GM12878 (cell line): Measurements from ENCODE around the gene TGFBRAP1. TPM values are rescaled to one million over a fixed set of nuclear protein-coding genes. Genes with fewer than 3 reads are reported as not detected.

Experiments used
- CHD1 ChIP-seq: IDR thresholded peaks from 2 replicates; pipeline ENCODE4 v1.6.1; 2012; ENCODE audit warnings: low read depth, low read length, improper control_type of control experiment
- CREB1 ChIP-seq: IDR thresholded peaks from 2 replicates; pipeline ENCODE4 v1.6.1; 2012; ENCODE audit warnings: low read depth, mild to moderate bottlenecking, inconsistent platforms
- ETV6 ChIP-seq, 2 experiments: fragments of 450-650 bp in 1 of 2; IDR thresholded peaks in 1 of 2; conservative IDR thresholded peaks in 1 of 2; 2 replicates each; pipeline ENCODE4 v1.6.1; 2014; ENCODE audit warnings: antibody characterized with exemption in 1 of 2, borderline replicate concordance in 1 of 2, low read depth in 1 of 2, mild to moderate bottlenecking in 1 of 2, moderate library complexity in 1 of 2
- IRF4 ChIP-seq: IDR thresholded peaks from 2 replicates; pipeline ENCODE4 v1.6.1; 2011; ENCODE audit warnings: low read depth, low read length
- JUNB ChIP-seq: IDR thresholded peaks from 2 replicates; pipeline ENCODE4 v1.6.1; 2016; ENCODE audit warnings: antibody characterized with exemption, mild to moderate bottlenecking
- MTA3 ChIP-seq: IDR thresholded peaks from 2 replicates; pipeline ENCODE4 v1.6.1; 2012; ENCODE audit warnings: low read length, inconsistent platforms, borderline replicate concordance
- PAX8 ChIP-seq: fragments of 450-650 bp; IDR thresholded peaks from 2 replicates; pipeline ENCODE4 v1.6.1; 2017; ENCODE audit warnings: mild to moderate bottlenecking, moderate library complexity
- POLR2AphosphoS5 ChIP-seq: IDR thresholded peaks from 2 replicates; pipeline ENCODE4 v1.6.1; 2011; ENCODE audit warnings: mild to moderate bottlenecking, low read length, inconsistent platforms
- RAD21 ChIP-seq: IDR thresholded peaks from 2 replicates; pipeline ENCODE4 v1.6.1; 2011; ENCODE audit warnings: mild to moderate bottlenecking, low read depth, low read length, moderate library complexity; ENCODE audit not compliant: insufficient read depth
- RAD51 ChIP-seq: fragments of 450-650 bp; IDR thresholded peaks from 2 replicates; pipeline ENCODE4 v1.6.1; 2016; ENCODE audit warnings: moderate library complexity, mild to moderate bottlenecking, inconsistent platforms
- RCOR1 ChIP-seq: conservative IDR thresholded peaks from 2 replicates; pipeline ENCODE4 v1.6.1; 2012; ENCODE audit warnings: low read depth, low read length, improper control_type of control experiment
- SIX5 ChIP-seq: IDR thresholded peaks from 2 replicates; pipeline ENCODE4 v1.6.1; 2011; ENCODE audit warnings: mild to moderate bottlenecking, low read depth, low read length, moderate library complexity; ENCODE audit not compliant: severe bottlenecking
- SP1 ChIP-seq: IDR thresholded peaks from one replicate; pipeline ENCODE4 v1.6.1; 2011; ENCODE audit warnings: low read depth, low read length
- SREBF1 ChIP-seq: IDR thresholded peaks from 2 replicates; pipeline ENCODE4 v1.6.1; 2012; ENCODE audit warnings: mild to moderate bottlenecking, low read length
- SREBF2 ChIP-seq: IDR thresholded peaks from 2 replicates; pipeline ENCODE4 v1.6.1; 2012; ENCODE audit warnings: mild to moderate bottlenecking, low read length
- SRF ChIP-seq, 2 experiments: IDR thresholded peaks; 2 replicates each; pipeline ENCODE4 v1.6.1; 2011; ENCODE audit warnings: low read depth in 2 of 2, low read length in 2 of 2, mild to moderate bottlenecking in 1 of 2, moderate library complexity in 1 of 2
- STAT1 ChIP-seq: fragments of 450-650 bp; conservative IDR thresholded peaks from 2 replicates; pipeline ENCODE4 v1.6.1; 2014; ENCODE audit warnings: antibody characterized with exemption, mild to moderate bottlenecking
- STAT3 ChIP-seq: IDR thresholded peaks from 2 replicates; pipeline ENCODE4 v1.6.1; 2011; ENCODE audit warnings: low read depth, low read length, improper control_type of control experiment
- SUZ12 ChIP-seq: fragments of 200-600 bp; sonication (generic); IDR thresholded peaks from one replicate; pipeline ENCODE4 v1.6.1; 2018; ENCODE audit warnings: antibody characterized with exemption, mild to moderate bottlenecking; ENCODE audit not compliant: unreplicated experiment
- USF2 ChIP-seq: IDR thresholded peaks from 2 replicates; pipeline ENCODE4 v1.6.1; 2011; ENCODE audit warnings: low read depth, low read length, improper control_type of control experiment, borderline replicate concordance
- ZBTB11 ChIP-seq: fragments of 450-650 bp; formaldehyde crosslinking; IDR thresholded peaks from 2 replicates; pipeline ENCODE4 v1.5.0; 2022; ENCODE audit warnings: mild to moderate bottlenecking, missing genetic modification characterization
- ZNF384 ChIP-seq: IDR thresholded peaks from 2 replicates; pipeline ENCODE4 v1.6.1; 2012; ENCODE audit warnings: low read depth, mild to moderate bottlenecking, low read length, improper control_type of control experiment, borderline replicate concordance
- ZNF687 ChIP-seq: fragments of 450-650 bp; IDR thresholded peaks from 2 replicates; pipeline ENCODE4 v1.6.1; 2017; ENCODE audit warnings: mild to moderate bottlenecking, moderate library complexity
- polyA plus RNA-seq, 11 experiments: library from polyadenylated mRNA; depleted of rRNA in 4 of 11; unstranded in 6 of 11; stranded (reverse) in 5 of 11; fragments of >200 nt; fragmentation: Nextera tagmentation in 4 of 11; fragmentation: Illumina TruSeq in 1 of 11; extraction: Ambion mirVana in 4 of 11; extraction: Trizol in 1 of 11; gene quantifications; 1 replicate in 1 of 11; 2 replicates in 10 of 11; pipeline versions ENCODE4 v1.2.1 to v1.2.3, GENCODE V29; 2011 to 2016; ENCODE audit warnings: inconsistent platforms in 2 of 11, missing spikeins in 2 of 11, low read depth in 1 of 11
- total RNA-seq, 4 experiments: library from RNA; depleted of rRNA in 3 of 4; stranded (reverse); fragments of >200 nt in 3 of 4; fragmentation: Illumina TruSeq in 1 of 4; extraction: Trizol in 1 of 4; gene quantifications; 2 replicates each; pipeline versions ENCODE4 v1.2.1 to v1.2.3, GENCODE V29; 2013 to 2021

Gene TGFBRAP1
- total and polyA plus RNA-seq, 10 of the 15 experiments (the other 5 are each of a cell fraction or from before 2014, with no cell fraction given): 7.9 to 37.4 (median 23.7) TPM

- TF ChIP-seq ZBTB11 (CRISPR knock-in tag): no peak
- TF ChIP-seq USF2: peak; percentile 43
- peak; percentile 85 for TF ChIP-seq ZNF687
- no peak for TF ChIP-seq SRF (IDR thresholded peaks at IDR 0.05; ENCODE audit: low read depth in 2 of 2, low read length in 2 of 2)
- no peak for TF ChIP-seq SREBF2
- TF ChIP-seq SP1: no peak
- 0 out of 4 replicates have a peak, but pooled peaks of 1 of the 2 experiments have one; percentile 15 for TF ChIP-seq ETV6 (conservative IDR thresholded peaks at IDR 0.05 in 1 of 2, IDR thresholded peaks at IDR 0.05 in 1 of 2; ENCODE audit: borderline replicate concordance in 1 of 2, low read depth in 1 of 2)
- TF ChIP-seq RAD21: no peak
- TF ChIP-seq STAT1: no peak
- no peak for TF ChIP-seq RAD51
- TF ChIP-seq POLR2AphosphoS5: no peak
- no peak for TF ChIP-seq ZNF384
- TF ChIP-seq IRF4: no peak
- no peak for TF ChIP-seq SUZ12
- no peak for TF ChIP-seq CHD1
- no peak for TF ChIP-seq JUNB
- no peak for TF ChIP-seq SIX5
- no peak for TF ChIP-seq CREB1
- no peak for TF ChIP-seq STAT3
- no peak for TF ChIP-seq SREBF1
- TF ChIP-seq RCOR1: no peak
- TF ChIP-seq MTA3: no peak
- no peak for TF ChIP-seq PAX8
Measured at GRCh38 chr2:105329561-105330495, at the start of gene TGFBRAP1 (continued).
